NB4 (cell line): ENCODE data around the gene FBN1.

ENCODE experiments used
- DNase-seq: peaks from one replicate; pipeline ENCODE4 v3.0.0; 2010; ENCODE audit warnings: low read depth
- H3K4me3 ChIP-seq: one replicate; pipeline ENCODE4 v1.5.1; 2011; ENCODE audit warnings: mild to moderate bottlenecking, low read depth, low read length, moderate library complexity
- CTCF ChIP-seq: IDR thresholded peaks from one replicate; pipeline ENCODE4 v1.5.1; 2012; ENCODE audit warnings: low read depth, low read length
- MAX ChIP-seq: IDR thresholded peaks from 2 replicates; pipeline ENCODE4 v1.6.1; 2011; ENCODE audit warnings: low read depth, low read length
- MYC ChIP-seq: IDR thresholded peaks from 2 replicates; pipeline ENCODE4 v1.6.1; 2011; ENCODE audit warnings: low read depth, low read length
- POLR2A ChIP-seq: IDR thresholded peaks from 2 replicates; pipeline ENCODE4 v1.6.1; 2011; ENCODE audit warnings: mild to moderate bottlenecking; ENCODE audit not compliant: insufficient read length; ENCODE audit errors: extremely low read depth

The FBN1 gene

GRCh38 chr15:48636511-48636910 lies 9.0 kb downstream of the FBN1 start:
- DNase-seq = no peak
- no peak for TF ChIP-seq POLR2A
- no peak for TF ChIP-seq MAX
- no peak for TF ChIP-seq MYC
- TF ChIP-seq CTCF = no peak
- no peak overlapping the region for H3K4me3 ChIP-seq

GRCh38 chr15:48634893-48635292 lies 10.6 kb downstream of the FBN1 start:
- no peak overlapping the region for H3K4me3 ChIP-seq
- DNase-seq = no peak
- TF ChIP-seq POLR2A = no peak
- TF ChIP-seq CTCF = no peak
- TF ChIP-seq MAX = no peak
- TF ChIP-seq MYC = no peak

- no peak overlapping the region for H3K4me3 ChIP-seq
- DNase-seq = no peak
- TF ChIP-seq MYC = no peak
- no peak for TF ChIP-seq MAX
- TF ChIP-seq CTCF = no peak
- no peak for TF ChIP-seq POLR2A
These were observed 11.4 kb downstream of the FBN1 start for GRCh38 chr15:48634096-48634495.

GRCh38 chr15:48632651-48633050 lies 12.9 kb downstream of the FBN1 start:
- no peak for DNase-seq
- TF ChIP-seq POLR2A (no peak), MAX (no peak), MYC (no peak), CTCF (no peak)
- no peak overlapping the region for H3K4me3 ChIP-seq

- no peak for DNase-seq
- TF ChIP-seq POLR2A (no peak), MYC (no peak), MAX (no peak), CTCF (no peak)
- no peak overlapping the region for H3K4me3 ChIP-seq
These were observed 14.2 kb downstream of the FBN1 start for GRCh38 chr15:48631176-48631770.
